Mucosa of rectum (tissue), 2 donors: ENCODE measurements around the gene RAPGEF1.
"Not testable (repeated sequence)": the region's sequence is repeated elsewhere in the genome, so short reads cannot be mapped to it uniquely, and the experiment has no call there.

ENCODE experiments used
- H3K27ac ChIP-seq, 2 donors: one replicate each; pipeline ENCODE4 v1.7.0; 2013; ENCODE audit warnings: inconsistent platforms in 2 of 2, low read depth in 2 of 2, low read length in 2 of 2
- H3K27me3 ChIP-seq, 2 donors: one replicate each; pipeline ENCODE4 v1.7.0; 2013; ENCODE audit warnings: low read length in 2 of 2; ENCODE audit not compliant: control insufficient read depth in 2 of 2, insufficient read depth in 2 of 2
- H3K36me3 ChIP-seq, 2 donors: one replicate each; pipeline ENCODE4 v1.7.0; 2013; ENCODE audit warnings: low read length in 2 of 2; ENCODE audit not compliant: control insufficient read depth in 2 of 2, insufficient read depth in 2 of 2
- H3K4me1 ChIP-seq, 2 donors: one replicate each; pipeline ENCODE4 v1.7.0; 2013; ENCODE audit warnings: low read length in 2 of 2, mild to moderate bottlenecking in 1 of 2; ENCODE audit not compliant: control insufficient read depth in 2 of 2, insufficient read depth in 2 of 2
- H3K4me3 ChIP-seq, 2 donors: one replicate each; pipeline ENCODE4 v1.7.0; 2013; ENCODE audit warnings: low read length in 2 of 2
- H3K9ac ChIP-seq, 2 donors: one replicate each; pipeline ENCODE4 v1.7.0; 2013; ENCODE audit warnings: low read length in 2 of 2, low read depth in 1 of 2, mild to moderate bottlenecking in 1 of 2
- H3K9me3 ChIP-seq, 2 donors: one replicate each; pipeline ENCODE4 v1.7.0; 2013; ENCODE audit warnings: low read length in 2 of 2; ENCODE audit not compliant: control insufficient read depth in 2 of 2
- donor health status: healthy.
- donor health status: Normal muscosa, but diverticular disease.

RAPGEF1 gene

GRCh38 chr9:131693651-131694597 is 46.0 kb downstream of the RAPGEF1 start:
- H3K4me1 ChIP-seq: peaks cover 0 to 4% of the 10 kb centered on the region in 2 donors
- peaks cover 0 to 2% of the 10 kb centered on the region in 2 donors for H3K36me3 ChIP-seq
- no peak overlapping the region for H3K9ac ChIP-seq
- no peaks in the 10 kb centered on the region for H3K9me3 ChIP-seq
- H3K4me3 ChIP-seq: no peak overlapping the region
- H3K27ac ChIP-seq: no peak overlapping the region
- no peaks in the 10 kb centered on the region for H3K27me3 ChIP-seq

GRCh38 chr9:131692612-131693562 is 47.0 kb downstream of the RAPGEF1 start:
- Histone ChIP-seq H3K27ac (no peak overlapping the region), H3K27me3 (no peaks in the 10 kb centered on the region), H3K36me3 (peaks cover 0 to 2% of the 10 kb centered on the region in 2 donors), H3K4me3 (no peak overlapping the region), H3K4me1 (no peaks in the 10 kb centered on the region), H3K9me3 (no peaks in the 10 kb centered on the region), H3K9ac (no peak overlapping the region)

GRCh38 chr9:131691969-131692611 is 47.8 kb downstream of the RAPGEF1 start:
- H3K4me1 ChIP-seq: no peaks in the 10 kb centered on the region

GRCh38 chr9:131690941-131691573 is 48.8 kb downstream of the RAPGEF1 start:
- H3K27me3 ChIP-seq: no peaks in the 10 kb centered on the region
- H3K9ac ChIP-seq: no peak overlapping the region
- peaks cover 0 to 2% of the 10 kb centered on the region in 2 donors for H3K36me3 ChIP-seq
- no peak overlapping the region for H3K27ac ChIP-seq
- H3K9me3 ChIP-seq: no peaks in the 10 kb centered on the region
- no peaks in the 10 kb centered on the region for H3K4me1 ChIP-seq
- H3K4me3 ChIP-seq: no peak overlapping the region

More at GRCh38 chr9:131691969-131692611, 47.8 kb downstream of the RAPGEF1 start:
- no peaks in the 10 kb centered on the region for H3K27me3 ChIP-seq
- H3K27ac ChIP-seq: no peak overlapping the region
- no peak overlapping the region for H3K9ac ChIP-seq
- no peaks in the 10 kb centered on the region for H3K9me3 ChIP-seq
- H3K36me3 ChIP-seq: peaks cover 0 to 2% of the 10 kb centered on the region in 2 donors
- no peak overlapping the region for H3K4me3 ChIP-seq

- Histone ChIP-seq H3K4me3 (no peak overlapping the region), H3K9me3 (no peaks in the 10 kb centered on the region), H3K4me1 (no peaks in the 10 kb centered on the region), H3K27ac (no peak overlapping the region), H3K9ac (no peak overlapping the region), H3K27me3 (no peaks in the 10 kb centered on the region), H3K36me3 (peaks cover 0 to 1% of the 10 kb centered on the region in 2 donors)
Measured at GRCh38 chr9:131690462-131690861, 49.4 kb downstream of the RAPGEF1 start.

GRCh38 chr9:131688377-131688776 is 51.5 kb downstream of the RAPGEF1 start:
- H3K9ac ChIP-seq: no peak overlapping the region
- no peak overlapping the region for H3K4me3 ChIP-seq
- no peaks in the 10 kb centered on the region for H3K36me3 ChIP-seq
- no peaks in the 10 kb centered on the region for H3K9me3 ChIP-seq
- no peaks in the 10 kb centered on the region for H3K4me1 ChIP-seq
- no peak overlapping the region for H3K27ac ChIP-seq
- no peaks in the 10 kb centered on the region for H3K27me3 ChIP-seq

GRCh38 chr9:131685753-131686706 is 53.8 kb downstream of the RAPGEF1 start:
- Histone ChIP-seq H3K4me1 (no peaks in the 10 kb centered on the region), H3K9me3 (no peaks in the 10 kb centered on the region), H3K27ac (no peak overlapping the region), H3K27me3 (no peaks in the 10 kb centered on the region), H3K9ac (no peak overlapping the region), H3K36me3 (no peaks in the 10 kb centered on the region), H3K4me3 (no peak overlapping the region)

GRCh38 chr9:131683094-131683493 is 56.8 kb downstream of the RAPGEF1 start:
- not testable (repeated sequence) for H3K9me3 ChIP-seq, H3K27ac ChIP-seq, H3K36me3 ChIP-seq, H3K9ac ChIP-seq, H3K27me3 ChIP-seq, H3K4me3 ChIP-seq
- H3K4me1 ChIP-seq: peaks cover 8 to 11% of the 10 kb centered on the region in 2 donors

GRCh38 chr9:131682261-131682660 is 57.6 kb downstream of the RAPGEF1 start:
- Histone ChIP-seq H3K4me3 (no peak overlapping the region), H3K36me3 (no peaks in the 10 kb centered on the region), H3K27ac (no peak overlapping the region), H3K9me3 (no peaks in the 10 kb centered on the region), H3K27me3 (no peaks in the 10 kb centered on the region), H3K4me1 (peaks cover 16 to 17% of the 10 kb centered on the region in 2 donors), H3K9ac (no peak overlapping the region)
